Measurements from ENCODE around the gene CAMSAP1. TPM values are rescaled to one million over a fixed set of nuclear protein-coding genes. Genes with fewer than 3 reads are reported as not detected.

Gene CAMSAP1
- polyA plus RNA-seq, 5 donors = 20.5 to 24.1 (median 22.7) TPM

GRCh38 chr9:135814421-135815095 is 92.8 kb downstream of the CAMSAP1 start:
- DNase-seq = no peak

GRCh38 chr9:135813671-135814290 is 93.6 kb downstream of the CAMSAP1 start:
- DNase-seq = no peak

- no peak for DNase-seq
These were observed 94.4 kb downstream of the CAMSAP1 start for GRCh38 chr9:135812961-135813360.

GRCh38 chr9:135811801-135812200 is 95.5 kb downstream of the CAMSAP1 start:
- DNase-seq = peak in 1 of 2 donors; percentile 4

GRCh38 chr9:135810806-135811575 is 96.4 kb downstream of the CAMSAP1 start:
- no peak for DNase-seq

GRCh38 chr9:135809166-135809565 is 98.2 kb downstream of the CAMSAP1 start:
- no peak for DNase-seq

- DNase-seq = no peak
These were observed 101.8 kb downstream of the CAMSAP1 start for GRCh38 chr9:135805422-135806022.

- DNase-seq = no peak
These were observed 102.5 kb downstream of the CAMSAP1 start for GRCh38 chr9:135804581-135805421.

GRCh38 chr9:135803441-135803840 is 103.9 kb downstream of the CAMSAP1 start:
- DNase-seq = no peak

- no peak for DNase-seq
These were observed 104.4 kb downstream of the CAMSAP1 start for GRCh38 chr9:135802876-135803419.

GRCh38 chr9:135801070-135801469 is 106.3 kb downstream of the CAMSAP1 start:
- no peak for DNase-seq

- DNase-seq = no peak
These were observed 108.1 kb downstream of the CAMSAP1 start for GRCh38 chr9:135799261-135799660.

GRCh38 chr9:135798263-135798585 is 109.1 kb downstream of the CAMSAP1 start:
- no peak for DNase-seq

GRCh38 chr9:135797507-135798262 is 109.7 kb downstream of the CAMSAP1 start:
- peak; percentile 2 to 8 for DNase-seq

GRCh38 chr9:135796784-135797485 is 110.4 kb downstream of the CAMSAP1 start:
- DNase-seq = no peak

- DNase-seq = no peak
These were observed 112.0 kb downstream of the CAMSAP1 start for GRCh38 chr9:135795391-135795790.

- no peak for DNase-seq
These were observed 112.9 kb downstream of the CAMSAP1 start for GRCh38 chr9:135794361-135794885.

GRCh38 chr9:135794057-135794335 is 113.3 kb downstream of the CAMSAP1 start:
- DNase-seq = no peak

- DNase-seq = no peak
These were observed 113.9 kb downstream of the CAMSAP1 start for GRCh38 chr9:135793221-135794056.

Measured in right lung (tissue), 5 donors.